ENCODE data around the gene LUC7L.

LUC7L gene

DNA sequence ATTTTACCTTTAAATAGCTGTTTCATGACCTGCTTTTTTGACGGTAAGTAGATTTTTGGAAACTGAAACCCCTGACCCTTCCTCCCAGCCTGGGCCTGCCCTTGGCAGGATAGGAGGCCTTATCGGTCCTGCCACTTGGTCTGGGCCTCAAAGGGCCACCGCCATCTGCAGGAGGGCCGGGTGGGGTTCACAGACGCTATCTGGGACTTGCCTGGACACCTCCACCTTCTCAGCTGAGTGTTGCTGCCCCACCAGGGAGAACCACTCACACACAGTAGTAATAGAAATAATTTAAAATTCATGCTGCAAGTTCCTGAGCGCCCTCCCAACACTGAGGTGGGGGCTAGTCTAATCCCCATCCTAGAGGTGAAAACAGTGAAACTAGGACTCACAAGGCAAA, 86.2 kb downstream of the LUC7L start:
- no peak for DNase-seq (ENCODE audit: low read depth in 2 of 2)

DNA sequence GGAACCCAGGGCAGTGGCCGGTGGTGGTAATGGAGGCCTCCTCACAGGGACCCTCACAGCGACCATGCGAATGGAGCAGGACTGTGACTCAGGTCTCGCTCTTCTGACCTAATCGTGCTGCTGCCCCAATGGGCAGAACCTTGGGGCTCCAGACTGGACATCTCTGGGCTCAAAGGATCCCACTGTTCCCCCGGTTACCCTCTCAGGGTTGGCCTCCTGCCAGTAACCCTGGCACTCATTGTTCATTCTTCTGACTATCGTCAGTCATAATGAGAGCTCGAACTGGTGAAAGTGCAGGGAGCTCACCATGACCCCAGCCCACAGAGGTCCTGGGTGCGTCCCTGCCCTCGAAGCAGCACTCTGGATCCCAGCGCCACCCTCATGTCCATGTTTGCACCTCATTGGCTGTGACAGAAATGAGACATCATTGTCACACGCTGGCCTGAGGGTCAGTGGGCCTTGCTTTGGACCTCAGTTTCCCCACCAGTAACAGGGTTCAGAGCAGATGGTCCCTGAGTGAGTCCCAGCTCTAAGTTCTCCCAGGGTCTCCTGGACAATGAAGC, 86.8 kb downstream of the LUC7L start:
- no peak for DNase-seq (ENCODE audit: low read depth in 2 of 2)

- no peak for DNase-seq (ENCODE audit: low read depth in 2 of 2)
Observed at GRCh38 chr16:140175-140857, 88.9 kb downstream of the LUC7L start.
